Lower leg skin (tissue), 3 donors: ENCODE results near the gene TNIK.

Experiments used
- CTCF ChIP-seq, 3 donors: fragments of 450-650 bp; IDR thresholded peaks; one replicate each; pipeline ENCODE4 v1.5.1; 2016; ENCODE audit warnings: antibody characterized with exemption in 3 of 3, mild to moderate bottlenecking in 3 of 3, moderate library complexity in 2 of 3
- POLR2A ChIP-seq, 2 donors: fragments of 450-650 bp; IDR thresholded peaks; one replicate each; pipeline ENCODE4 v1.6.1; 2016 to 2017; ENCODE audit warnings: antibody characterized with exemption in 2 of 2, mild to moderate bottlenecking in 1 of 2, moderate library complexity in 1 of 2

- TF ChIP-seq CTCF (IDR thresholded peaks at IDR 0.05) (no peak), POLR2A (IDR thresholded peaks at IDR 0.05) (no peak)
Observed at GRCh38 chr3:171183042-171183441, 277.2 kb downstream of the TNIK start.
